GM23338 (cell line): ENCODE results near the gene KSR2. TPM values are rescaled to one million over a fixed set of nuclear protein-coding genes. Genes with fewer than 3 reads are reported as not detected.

Experiments used
- ATAC-seq: fragments of 200-7000 bp; cut with Tn5 transposase; 3 replicates; pipeline ENCODE4 v1.9.1; 2020
- DNase-seq: peaks from one replicate; pipeline ENCODE4 v3.0.0-alpha.2; 2015; ENCODE audit warnings: low spot score
- H2AFZ ChIP-seq: fragments of 200-600 bp; sonication (generic); 2 replicates; pipeline ENCODE4 v1.8.0; 2016; ENCODE audit warnings: antibody characterized with exemption, mild to moderate bottlenecking, moderate library complexity
- H3F3A ChIP-seq: fragments of 200-600 bp; sonication (generic); replicated peaks from 2 replicates; pipeline ENCODE4 v1.8.0; 2017; ENCODE audit warnings: antibody characterized with exemption, mixed run types, low read depth
- H3K27ac ChIP-seq: fragments of 200-600 bp; sonication (generic); 2 replicates; pipeline ENCODE4 v1.6.1; 2016; ENCODE audit warnings: low read depth
- H3K27me3 ChIP-seq: fragments of 200-600 bp; sonication (generic); 2 replicates; pipeline ENCODE4 v1.8.0; 2016; ENCODE audit warnings: mild to moderate bottlenecking, mixed run types, moderate library complexity; ENCODE audit not compliant: insufficient read depth
- H3K36me3 ChIP-seq: fragments of 200-600 bp; sonication (generic); 2 replicates; pipeline ENCODE4 v1.8.0; 2016; ENCODE audit warnings: mild to moderate bottlenecking; ENCODE audit not compliant: insufficient read depth
- H3K4me1 ChIP-seq: fragments of 200-600 bp; sonication (generic); 2 replicates; pipeline ENCODE4 v1.8.0; 2016; ENCODE audit warnings: mild to moderate bottlenecking, moderate library complexity; ENCODE audit not compliant: insufficient read depth
- H3K4me2 ChIP-seq: fragments of 200-600 bp; sonication (generic); 2 replicates; pipeline ENCODE4 v1.7.1; 2017; ENCODE audit warnings: mixed run types
- H3K4me3 ChIP-seq: fragments of 200-600 bp; sonication (generic); 2 replicates; pipeline ENCODE4 v1.6.1; 2016; ENCODE audit warnings: mixed run types
- H3K79me2 ChIP-seq: fragments of 200-600 bp; sonication (generic); replicated peaks from 2 replicates; pipeline ENCODE4 v1.8.0; 2017; ENCODE audit warnings: mild to moderate bottlenecking; ENCODE audit not compliant: insufficient read depth
- H3K9me2 ChIP-seq: fragments of 200-600 bp; sonication (generic); 2 replicates; pipeline ENCODE4 v1.8.0; 2017; ENCODE audit not compliant: insufficient read depth
- H4K20me1 ChIP-seq: fragments of 200-600 bp; sonication (generic); replicated peaks from 2 replicates; pipeline ENCODE4 v1.8.0; 2017; ENCODE audit warnings: mild to moderate bottlenecking; ENCODE audit not compliant: insufficient read depth
- H3K27ac Mint-ChIP-seq: 2 replicates; pipeline ENCODE4 v1.8.0; 2020; ENCODE audit warnings: inconsistent platforms, mild to moderate bottlenecking, moderate library complexity, mixed read lengths
- H3K27me3 Mint-ChIP-seq: 3 replicates; pipeline ENCODE4 v1.8.0; 2022; ENCODE audit warnings: low read depth, mild to moderate bottlenecking, moderate library complexity, mixed read lengths, inconsistent platforms; ENCODE audit not compliant: insufficient read depth, poor library complexity
- H3K36me3 Mint-ChIP-seq: 3 replicates; pipeline ENCODE4 v1.8.0; 2021; ENCODE audit warnings: low read depth, mild to moderate bottlenecking, inconsistent platforms, moderate library complexity, mixed read lengths
- H3K4me1 Mint-ChIP-seq: 3 replicates; pipeline ENCODE4 v1.8.0; 2020; ENCODE audit warnings: mild to moderate bottlenecking, inconsistent platforms, mixed read lengths
- H3K4me3 Mint-ChIP-seq: 3 replicates; pipeline ENCODE4 v1.8.0; 2021; ENCODE audit warnings: moderate library complexity, mild to moderate bottlenecking, inconsistent platforms, mixed read lengths
- H3K9me3 Mint-ChIP-seq: 3 replicates; pipeline ENCODE4 v1.8.0; 2020; ENCODE audit warnings: moderate library complexity, mild to moderate bottlenecking, inconsistent platforms, mixed read lengths
- CREB1 ChIP-seq: fragments of 250-450 bp; sonication (Bioruptor Pico); IDR thresholded peaks from 2 replicates; pipeline ENCODE4 v1.5.0; 2020; ENCODE audit warnings: low read depth, mild to moderate bottlenecking, moderate library complexity
- EZH2phosphoT487 ChIP-seq: fragments of 200-600 bp; sonication (generic); IDR thresholded peaks from one replicate; pipeline ENCODE4 v1.8.1; 2018; ENCODE audit warnings: antibody characterized with exemption; ENCODE audit not compliant: unreplicated experiment
- POLR2AphosphoS5 ChIP-seq: IDR thresholded peaks from 2 replicates; pipeline ENCODE4 v1.6.1; 2016; ENCODE audit warnings: antibody characterized with exemption, low read depth
- STAT1 ChIP-seq: IDR thresholded peaks from one replicate; pipeline ENCODE4 v1.6.1; 2016; ENCODE audit warnings: antibody characterized with exemption; ENCODE audit not compliant: unreplicated experiment
- ZNF114 ChIP-seq: fragments of 250-450 bp; sonication (Bioruptor Pico); IDR thresholded peaks from 2 replicates; pipeline ENCODE4 v1.5.0; 2020; ENCODE audit warnings: mild to moderate bottlenecking, moderate library complexity
- polyA plus RNA-seq: library from polyadenylated mRNA; unstranded; fragments of >200 nt; fragmentation: Nextera tagmentation; extraction: Ambion mirVana; gene quantifications from 2 replicates; pipeline ENCODE4 v1.2.1, GENCODE V29; 2016
- total RNA-seq: library from RNA; depleted of rRNA; stranded (reverse); fragments of >200 nt; shearing (Covaris generic); gene quantifications from 2 replicates; pipeline ENCODE4 v1.2.3, GENCODE V29; 2014
- TF ChIP-seq, protein P1 (sequence below): IDR thresholded peaks from one replicate; pipeline ENCODE4 v1.6.1; 2018; ENCODE audit warnings: antibody characterized with exemption; ENCODE audit not compliant: unreplicated experiment
- TF ChIP-seq, protein P2 (sequence below), 2 experiments: fragments of 200-600 bp in 1 of 2; sonication (generic) in 1 of 2; conservative IDR thresholded peaks; 2 replicates each; pipeline versions ENCODE4 v1.5.1 to v1.6.1; 2016 to 2017; ENCODE audit warnings: antibody characterized with exemption in 2 of 2, low read depth in 2 of 2, mild to moderate bottlenecking in 2 of 2, moderate library complexity in 1 of 2
- TF ChIP-seq, protein P3 (sequence below): IDR thresholded peaks from 2 replicates; pipeline ENCODE4 v1.6.1; 2016; ENCODE audit warnings: antibody characterized with exemption
- TF ChIP-seq, protein P4 (sequence below): fragments of 250-450 bp; sonication (Bioruptor Pico); IDR thresholded peaks from 2 replicates; pipeline ENCODE4 v1.5.0; 2020; ENCODE audit warnings: mild to moderate bottlenecking, moderate library complexity

KSR2 gene
- total and polyA plus RNA-seq, 2 experiments from 2014 or later: 1.1 to 2.7 TPM

DNA sequence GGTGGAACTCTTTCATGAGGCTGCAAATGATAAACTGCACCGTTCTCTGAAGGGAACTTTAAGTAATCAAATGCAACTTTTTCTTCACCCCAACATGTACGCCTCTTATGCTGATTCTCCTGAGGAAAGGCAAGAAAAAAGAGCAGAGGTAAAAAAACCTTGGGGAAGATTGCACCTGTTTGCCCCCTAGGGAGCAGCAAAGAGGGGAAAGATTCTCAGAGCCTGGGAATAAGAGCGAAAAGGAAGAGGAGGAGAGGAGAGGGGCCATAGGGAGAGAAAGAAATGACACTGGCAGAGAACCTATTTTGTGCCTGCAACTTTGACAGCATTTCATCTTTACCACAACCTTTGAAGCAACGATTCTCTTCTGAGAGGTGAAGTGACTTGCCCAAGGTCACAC lies 254.6 kb downstream of the KSR2 start:
- Histone ChIP-seq H3K4me1 (peaks cover 4% of the 10 kb centered on the region; the same call in 1 of the 2 replicates), H4K20me1 (no peaks in the 10 kb centered on the region), H3K36me3 (no peaks in the 10 kb centered on the region), H3K9me2 (no peaks in the 10 kb centered on the region), H3F3A (no peaks in the 10 kb centered on the region), H3K4me3 (no peak overlapping the region), H3K27me3 (no peaks in the 10 kb centered on the region), H2AFZ (no peak overlapping the region), H3K79me2 (no peaks in the 10 kb centered on the region), H3K4me2 (no peak overlapping the region), H3K27ac (peak overlapping the region; percentile 46; the same call in 1 of the 2 replicates)
- peak; percentile 75 for ATAC-seq
- Mint-ChIP-seq H3K36me3 (no peaks in the 10 kb centered on the region), H3K27ac (no peak overlapping the region), H3K27me3 (peaks cover 4% of the 10 kb centered on the region), H3K4me1 (peaks cover 14% of the 10 kb centered on the region), H3K9me3 (no peaks in the 10 kb centered on the region), H3K4me3 (no peak overlapping the region)
- peak; percentile 61 for DNase-seq
- TF ChIP-seq, protein P1, sequence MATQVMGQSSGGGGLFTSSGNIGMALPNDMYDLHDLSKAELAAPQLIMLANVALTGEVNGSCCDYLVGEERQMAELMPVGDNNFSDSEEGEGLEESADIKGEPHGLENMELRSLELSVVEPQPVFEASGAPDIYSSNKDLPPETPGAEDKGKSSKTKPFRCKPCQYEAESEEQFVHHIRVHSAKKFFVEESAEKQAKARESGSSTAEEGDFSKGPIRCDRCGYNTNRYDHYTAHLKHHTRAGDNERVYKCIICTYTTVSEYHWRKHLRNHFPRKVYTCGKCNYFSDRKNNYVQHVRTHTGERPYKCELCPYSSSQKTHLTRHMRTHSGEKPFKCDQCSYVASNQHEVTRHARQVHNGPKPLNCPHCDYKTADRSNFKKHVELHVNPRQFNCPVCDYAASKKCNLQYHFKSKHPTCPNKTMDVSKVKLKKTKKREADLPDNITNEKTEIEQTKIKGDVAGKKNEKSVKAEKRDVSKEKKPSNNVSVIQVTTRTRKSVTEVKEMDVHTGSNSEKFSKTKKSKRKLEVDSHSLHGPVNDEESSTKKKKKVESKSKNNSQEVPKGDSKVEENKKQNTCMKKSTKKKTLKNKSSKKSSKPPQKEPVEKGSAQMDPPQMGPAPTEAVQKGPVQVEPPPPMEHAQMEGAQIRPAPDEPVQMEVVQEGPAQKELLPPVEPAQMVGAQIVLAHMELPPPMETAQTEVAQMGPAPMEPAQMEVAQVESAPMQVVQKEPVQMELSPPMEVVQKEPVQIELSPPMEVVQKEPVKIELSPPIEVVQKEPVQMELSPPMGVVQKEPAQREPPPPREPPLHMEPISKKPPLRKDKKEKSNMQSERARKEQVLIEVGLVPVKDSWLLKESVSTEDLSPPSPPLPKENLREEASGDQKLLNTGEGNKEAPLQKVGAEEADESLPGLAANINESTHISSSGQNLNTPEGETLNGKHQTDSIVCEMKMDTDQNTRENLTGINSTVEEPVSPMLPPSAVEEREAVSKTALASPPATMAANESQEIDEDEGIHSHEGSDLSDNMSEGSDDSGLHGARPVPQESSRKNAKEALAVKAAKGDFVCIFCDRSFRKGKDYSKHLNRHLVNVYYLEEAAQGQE: no peak
- TF ChIP-seq, protein P2, sequence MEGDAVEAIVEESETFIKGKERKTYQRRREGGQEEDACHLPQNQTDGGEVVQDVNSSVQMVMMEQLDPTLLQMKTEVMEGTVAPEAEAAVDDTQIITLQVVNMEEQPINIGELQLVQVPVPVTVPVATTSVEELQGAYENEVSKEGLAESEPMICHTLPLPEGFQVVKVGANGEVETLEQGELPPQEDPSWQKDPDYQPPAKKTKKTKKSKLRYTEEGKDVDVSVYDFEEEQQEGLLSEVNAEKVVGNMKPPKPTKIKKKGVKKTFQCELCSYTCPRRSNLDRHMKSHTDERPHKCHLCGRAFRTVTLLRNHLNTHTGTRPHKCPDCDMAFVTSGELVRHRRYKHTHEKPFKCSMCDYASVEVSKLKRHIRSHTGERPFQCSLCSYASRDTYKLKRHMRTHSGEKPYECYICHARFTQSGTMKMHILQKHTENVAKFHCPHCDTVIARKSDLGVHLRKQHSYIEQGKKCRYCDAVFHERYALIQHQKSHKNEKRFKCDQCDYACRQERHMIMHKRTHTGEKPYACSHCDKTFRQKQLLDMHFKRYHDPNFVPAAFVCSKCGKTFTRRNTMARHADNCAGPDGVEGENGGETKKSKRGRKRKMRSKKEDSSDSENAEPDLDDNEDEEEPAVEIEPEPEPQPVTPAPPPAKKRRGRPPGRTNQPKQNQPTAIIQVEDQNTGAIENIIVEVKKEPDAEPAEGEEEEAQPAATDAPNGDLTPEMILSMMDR (conservative IDR thresholded peaks at IDR 0.05; ENCODE audit: low read depth in 2 of 2): peak; percentile 40 to 42

DNA sequence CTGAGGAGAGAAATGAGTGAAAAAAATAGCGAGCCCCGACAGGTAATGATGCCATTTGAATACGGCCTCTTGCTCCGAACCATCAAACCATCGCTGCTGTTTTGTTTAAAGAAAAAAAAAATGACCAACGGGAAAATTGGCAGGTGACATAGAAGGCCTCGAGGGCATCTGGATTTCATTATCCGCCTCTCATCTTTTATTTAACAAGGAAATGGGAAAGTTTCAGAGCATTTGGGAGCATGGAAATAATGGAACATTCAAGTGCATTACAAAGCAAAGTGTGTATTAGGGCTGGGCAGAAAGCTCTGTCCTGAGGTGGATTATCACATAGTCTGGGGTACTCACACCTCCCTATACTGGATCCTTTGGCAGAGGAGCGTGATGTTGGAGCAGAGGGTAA lies 258.7 kb downstream of the KSR2 start:
- ATAC-seq (no peak), DNase-seq (no peak)
- Mint-ChIP-seq H3K4me1 (peaks cover 14% of the 10 kb centered on the region), H3K27me3 (peaks cover 4% of the 10 kb centered on the region), H3K27ac (no peak overlapping the region), H3K36me3 (no peaks in the 10 kb centered on the region), H3K4me3 (no peak overlapping the region), H3K9me3 (no peaks in the 10 kb centered on the region)
- no peak overlapping the region for H2AFZ ChIP-seq
- H3K9me2 ChIP-seq: no peaks in the 10 kb centered on the region
- H3F3A ChIP-seq: no peaks in the 10 kb centered on the region
- no peaks in the 10 kb centered on the region for H3K27me3 ChIP-seq
- H3K27ac ChIP-seq: no peak overlapping the region
- no peaks in the 10 kb centered on the region for H3K36me3 ChIP-seq
- peaks cover 4% of the 10 kb centered on the region; the same call in 1 of the 2 replicates for H3K4me1 ChIP-seq
- no peaks in the 10 kb centered on the region for H3K79me2 ChIP-seq
- H3K4me3 ChIP-seq: no peak overlapping the region
- no peak overlapping the region for H3K4me2 ChIP-seq
- no peaks in the 10 kb centered on the region for H4K20me1 ChIP-seq
- TF ChIP-seq STAT1 (no peak), CREB1 (CRISPR knock-in tag) (no peak), EZH2phosphoT487 (no peak), POLR2AphosphoS5 (no peak), ZNF114 (no peak)
- TF ChIP-seq, protein P3, sequence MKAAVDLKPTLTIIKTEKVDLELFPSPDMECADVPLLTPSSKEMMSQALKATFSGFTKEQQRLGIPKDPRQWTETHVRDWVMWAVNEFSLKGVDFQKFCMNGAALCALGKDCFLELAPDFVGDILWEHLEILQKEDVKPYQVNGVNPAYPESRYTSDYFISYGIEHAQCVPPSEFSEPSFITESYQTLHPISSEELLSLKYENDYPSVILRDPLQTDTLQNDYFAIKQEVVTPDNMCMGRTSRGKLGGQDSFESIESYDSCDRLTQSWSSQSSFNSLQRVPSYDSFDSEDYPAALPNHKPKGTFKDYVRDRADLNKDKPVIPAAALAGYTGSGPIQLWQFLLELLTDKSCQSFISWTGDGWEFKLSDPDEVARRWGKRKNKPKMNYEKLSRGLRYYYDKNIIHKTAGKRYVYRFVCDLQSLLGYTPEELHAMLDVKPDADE: no peak
- TF ChIP-seq, protein P4, sequence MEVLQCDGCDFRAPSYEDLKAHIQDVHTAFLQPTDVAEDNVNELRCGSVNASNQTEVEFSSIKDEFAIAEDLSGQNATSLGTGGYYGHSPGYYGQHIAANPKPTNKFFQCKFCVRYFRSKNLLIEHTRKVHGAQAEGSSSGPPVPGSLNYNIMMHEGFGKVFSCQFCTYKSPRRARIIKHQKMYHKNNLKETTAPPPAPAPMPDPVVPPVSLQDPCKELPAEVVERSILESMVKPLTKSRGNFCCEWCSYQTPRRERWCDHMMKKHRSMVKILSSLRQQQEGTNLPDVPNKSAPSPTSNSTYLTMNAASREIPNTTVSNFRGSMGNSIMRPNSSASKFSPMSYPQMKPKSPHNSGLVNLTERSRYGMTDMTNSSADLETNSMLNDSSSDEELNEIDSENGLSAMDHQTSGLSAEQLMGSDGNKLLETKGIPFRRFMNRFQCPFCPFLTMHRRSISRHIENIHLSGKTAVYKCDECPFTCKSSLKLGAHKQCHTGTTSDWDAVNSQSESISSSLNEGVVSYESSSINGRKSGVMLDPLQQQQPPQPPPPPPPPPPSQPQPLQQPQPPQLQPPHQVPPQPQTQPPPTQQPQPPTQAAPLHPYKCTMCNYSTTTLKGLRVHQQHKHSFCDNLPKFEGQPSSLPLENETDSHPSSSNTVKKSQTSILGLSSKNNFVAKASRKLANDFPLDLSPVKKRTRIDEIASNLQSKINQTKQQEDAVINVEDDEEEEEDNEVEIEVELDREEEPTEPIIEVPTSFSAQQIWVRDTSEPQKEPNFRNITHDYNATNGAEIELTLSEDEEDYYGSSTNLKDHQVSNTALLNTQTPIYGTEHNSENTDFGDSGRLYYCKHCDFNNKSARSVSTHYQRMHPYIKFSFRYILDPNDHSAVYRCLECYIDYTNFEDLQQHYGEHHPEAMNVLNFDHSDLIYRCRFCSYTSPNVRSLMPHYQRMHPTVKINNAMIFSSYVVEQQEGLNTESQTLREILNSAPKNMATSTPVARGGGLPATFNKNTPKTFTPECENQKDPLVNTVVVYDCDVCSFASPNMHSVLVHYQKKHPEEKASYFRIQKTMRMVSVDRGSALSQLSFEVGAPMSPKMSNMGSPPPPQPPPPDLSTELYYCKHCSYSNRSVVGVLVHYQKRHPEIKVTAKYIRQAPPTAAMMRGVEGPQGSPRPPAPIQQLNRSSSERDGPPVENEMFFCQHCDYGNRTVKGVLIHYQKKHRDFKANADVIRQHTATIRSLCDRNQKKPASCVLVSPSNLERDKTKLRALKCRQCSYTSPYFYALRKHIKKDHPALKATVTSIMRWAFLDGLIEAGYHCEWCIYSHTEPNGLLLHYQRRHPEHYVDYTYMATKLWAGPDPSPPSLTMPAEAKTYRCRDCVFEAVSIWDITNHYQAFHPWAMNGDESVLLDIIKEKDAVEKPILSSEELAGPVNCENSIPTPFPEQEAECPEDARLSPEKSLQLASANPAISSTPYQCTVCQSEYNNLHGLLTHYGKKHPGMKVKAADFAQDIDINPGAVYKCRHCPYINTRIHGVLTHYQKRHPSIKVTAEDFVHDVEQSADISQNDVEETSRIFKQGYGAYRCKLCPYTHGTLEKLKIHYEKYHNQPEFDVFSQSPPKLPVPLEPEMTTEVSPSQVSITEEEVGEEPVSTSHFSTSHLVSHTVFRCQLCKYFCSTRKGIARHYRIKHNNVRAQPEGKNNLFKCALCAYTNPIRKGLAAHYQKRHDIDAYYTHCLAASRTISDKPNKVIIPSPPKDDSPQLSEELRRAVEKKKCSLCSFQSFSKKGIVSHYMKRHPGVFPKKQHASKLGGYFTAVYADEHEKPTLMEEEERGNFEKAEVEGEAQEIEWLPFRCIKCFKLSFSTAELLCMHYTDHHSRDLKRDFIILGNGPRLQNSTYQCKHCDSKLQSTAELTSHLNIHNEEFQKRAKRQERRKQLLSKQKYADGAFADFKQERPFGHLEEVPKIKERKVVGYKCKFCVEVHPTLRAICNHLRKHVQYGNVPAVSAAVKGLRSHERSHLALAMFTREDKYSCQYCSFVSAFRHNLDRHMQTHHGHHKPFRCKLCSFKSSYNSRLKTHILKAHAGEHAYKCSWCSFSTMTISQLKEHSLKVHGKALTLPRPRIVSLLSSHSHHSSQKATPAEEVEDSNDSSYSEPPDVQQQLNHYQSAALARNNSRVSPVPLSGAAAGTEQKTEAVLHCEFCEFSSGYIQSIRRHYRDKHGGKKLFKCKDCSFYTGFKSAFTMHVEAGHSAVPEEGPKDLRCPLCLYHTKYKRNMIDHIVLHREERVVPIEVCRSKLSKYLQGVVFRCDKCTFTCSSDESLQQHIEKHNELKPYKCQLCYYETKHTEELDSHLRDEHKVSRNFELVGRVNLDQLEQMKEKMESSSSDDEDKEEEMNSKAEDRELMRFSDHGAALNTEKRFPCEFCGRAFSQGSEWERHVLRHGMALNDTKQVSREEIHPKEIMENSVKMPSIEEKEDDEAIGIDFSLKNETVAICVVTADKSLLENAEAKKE (CRISPR knock-in tag): no peak
